GM19035 (cell line): ENCODE results near the gene LHCGR.
"Not testable (repeated sequence)": the region's sequence is repeated elsewhere in the genome, so short reads cannot be mapped to it uniquely, and the experiment has no call there.

ENCODE experiments used
- ATAC-seq: cut with Tn5 transposase; IDR thresholded peaks from one replicate; pipeline ENCODE4 v1.9.1; 2021; ENCODE audit not compliant: unreplicated experiment

LHCGR gene

DNA sequence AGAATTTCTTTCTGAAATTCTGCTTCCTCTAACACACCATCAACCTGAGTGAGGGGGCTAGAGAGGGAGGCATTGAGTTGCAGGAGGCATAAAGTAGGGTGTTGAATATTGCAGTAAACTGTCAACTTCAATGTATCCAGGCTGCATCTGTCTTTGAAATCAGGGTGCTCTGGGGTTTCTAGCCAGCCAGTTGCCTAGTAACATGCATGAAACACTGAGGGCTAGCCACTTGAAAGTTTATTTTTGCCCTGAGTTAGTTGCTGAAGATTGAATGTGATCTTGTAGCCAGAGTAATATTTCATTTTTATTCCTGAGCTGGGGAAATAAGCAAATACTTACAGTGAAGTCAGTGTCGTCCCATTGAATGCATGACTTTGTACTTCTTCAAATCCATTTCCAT lies 41.9 kb downstream of the LHCGR start:
- no peak for ATAC-seq

- no peak for ATAC-seq
These were observed 43.4 kb downstream of the LHCGR start for GRCh38 chr2:48712151-48712550.

- no peak for ATAC-seq
These were observed 44.2 kb downstream of the LHCGR start for GRCh38 chr2:48711343-48711742.

GRCh38 chr2:48709096-48710034 lies 46.2 kb downstream of the LHCGR start:
- no peak for ATAC-seq

DNA sequence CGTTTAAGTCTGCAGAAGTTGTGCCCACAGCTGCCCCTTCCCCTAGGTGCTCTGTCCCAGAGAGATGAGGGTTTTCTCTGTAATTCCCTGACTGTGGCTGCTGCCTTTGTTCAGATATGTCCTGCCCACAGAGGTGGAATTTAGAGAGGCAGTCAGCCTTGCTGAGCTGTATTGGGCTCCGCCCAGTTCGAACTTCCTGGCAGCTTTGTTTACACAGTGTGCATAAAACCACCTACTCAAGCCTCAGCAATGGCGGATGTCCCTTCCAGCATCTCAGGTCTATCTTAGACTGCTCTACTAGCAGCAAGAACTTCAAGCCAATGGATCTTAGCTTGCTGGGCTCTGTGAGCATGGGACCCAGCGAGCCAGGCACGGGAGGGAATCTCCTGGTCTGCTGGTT lies 48.1 kb downstream of the LHCGR start:
- ATAC-seq: no peak

GRCh38 chr2:48703621-48704020 lies 51.9 kb downstream of the LHCGR start:
- not testable (repeated sequence) for ATAC-seq

DNA sequence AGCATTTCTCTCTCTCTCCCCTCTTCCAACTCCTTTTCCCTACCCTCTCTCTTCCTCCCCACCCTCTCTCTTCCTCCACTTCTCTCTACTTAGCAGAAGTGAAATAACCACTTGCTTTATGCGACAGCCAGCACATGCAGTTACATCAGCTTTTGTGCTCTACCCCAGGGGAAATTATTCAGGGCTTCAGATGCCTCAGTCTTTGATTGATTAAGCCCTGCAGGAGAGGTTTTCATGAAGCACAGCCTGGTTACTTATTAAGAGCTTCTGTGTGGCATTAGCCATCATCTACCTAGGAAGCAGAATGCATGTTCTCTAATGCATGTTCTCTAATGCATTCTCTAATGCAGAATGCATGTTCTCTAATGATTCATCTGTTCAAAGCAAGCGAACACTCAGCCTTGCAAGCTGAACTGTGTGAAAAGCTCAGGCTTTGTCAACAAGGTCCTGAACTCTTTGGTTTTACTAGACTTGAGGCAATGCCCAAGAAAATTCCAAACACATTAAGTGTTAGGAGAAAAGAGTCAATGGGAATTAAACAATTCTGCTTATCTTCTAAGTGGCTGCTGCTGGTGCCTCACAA lies 56.1 kb downstream of the LHCGR start:
- ATAC-seq: no peak

- no peak for ATAC-seq
These were observed 58.6 kb downstream of the LHCGR start for GRCh38 chr2:48696881-48697280.

DNA sequence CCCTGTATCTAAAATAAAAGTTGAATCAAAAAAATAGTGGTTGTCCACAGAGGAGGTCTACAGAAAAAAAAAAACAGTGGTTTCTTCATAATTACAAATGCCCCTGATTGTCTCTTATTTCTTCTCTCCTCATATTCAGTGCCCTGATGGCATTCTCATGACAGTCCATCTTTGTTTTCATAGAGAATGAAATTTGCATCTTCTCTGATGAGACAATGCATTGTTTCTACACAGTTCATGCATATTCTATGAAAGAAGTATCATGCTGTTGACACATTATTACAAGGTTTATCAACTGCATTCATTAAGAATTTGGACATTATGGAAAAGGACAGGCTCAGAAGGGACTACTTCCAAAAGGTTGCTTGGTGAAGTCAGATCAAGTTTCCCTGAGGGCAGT lies 59.5 kb downstream of the LHCGR start:
- ATAC-seq: no peak

- no peak for ATAC-seq
These were observed 61.4 kb downstream of the LHCGR start for GRCh38 chr2:48694149-48694548.

- no peak for ATAC-seq
These were observed 61.9 kb downstream of the LHCGR start for GRCh38 chr2:48693645-48694044.

GRCh38 chr2:48693066-48693465 lies 62.5 kb downstream of the LHCGR start:
- ATAC-seq: no peak

GRCh38 chr2:48691935-48692691 lies 63.4 kb downstream of the LHCGR start:
- ATAC-seq: no peak

DNA sequence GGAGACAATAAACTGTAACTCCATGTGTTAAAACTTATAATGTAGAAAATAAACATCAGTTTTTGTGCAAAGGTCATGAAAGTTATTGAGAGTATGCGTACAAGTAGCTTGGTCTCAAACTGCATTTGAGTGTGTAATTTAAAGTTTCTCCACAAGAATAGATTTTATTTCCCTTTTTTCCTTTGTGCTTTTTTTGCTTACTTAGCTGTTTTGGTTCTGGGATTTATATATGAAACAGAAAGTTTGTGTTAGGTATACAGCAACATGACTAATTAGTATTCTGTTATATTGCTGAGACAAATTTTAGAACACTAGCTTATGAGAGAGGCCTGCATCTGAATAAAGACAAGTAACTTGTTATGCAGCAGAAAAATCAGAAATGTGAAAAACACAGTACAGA lies 70.4 kb downstream of the LHCGR start:
- ATAC-seq: no peak

GRCh38 chr2:48677450-48677849 lies 78.1 kb downstream of the LHCGR start:
- ATAC-seq: no peak

DNA sequence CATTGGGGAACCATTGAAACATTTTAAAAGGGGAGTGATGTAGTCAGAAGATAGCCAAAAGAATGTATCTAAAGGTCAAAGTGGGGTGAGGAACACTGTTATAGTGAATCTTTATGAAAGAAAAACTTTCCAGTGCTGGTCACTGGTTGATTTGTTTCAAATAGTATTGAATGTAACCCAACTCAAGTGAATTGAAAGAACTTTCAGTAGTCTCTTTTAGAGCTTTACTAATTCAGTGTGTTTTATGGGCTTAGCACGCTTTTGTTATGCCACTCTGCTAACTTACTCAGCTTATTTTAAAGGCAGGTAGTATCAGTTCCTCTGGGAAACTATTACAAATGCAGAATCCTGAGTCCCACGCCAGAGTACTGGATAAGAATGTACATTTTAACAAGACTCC lies 80.6 kb downstream of the LHCGR start:
- no peak for ATAC-seq

- no peak for ATAC-seq
These were observed 81.9 kb downstream of the LHCGR start for GRCh38 chr2:48673581-48673980.

DNA sequence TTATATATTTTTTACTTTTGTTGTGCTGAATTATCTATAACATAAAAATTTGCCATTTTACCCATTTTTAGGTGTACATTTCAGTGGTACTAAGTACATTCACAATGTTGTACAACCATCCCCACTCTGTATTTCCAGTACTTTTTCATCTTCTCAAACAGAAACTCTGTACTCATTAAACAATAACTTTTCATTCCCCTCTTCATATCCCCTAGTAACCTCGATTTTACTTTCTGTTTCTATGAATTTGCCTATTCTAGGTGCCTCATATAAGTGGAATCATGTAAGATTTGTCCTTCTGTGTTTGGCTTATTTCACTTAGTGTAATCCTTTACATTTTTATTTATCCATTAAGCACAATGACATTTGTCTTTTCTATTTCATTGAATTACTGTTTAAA lies 86.5 kb downstream of the LHCGR start:
- no peak for ATAC-seq

DNA sequence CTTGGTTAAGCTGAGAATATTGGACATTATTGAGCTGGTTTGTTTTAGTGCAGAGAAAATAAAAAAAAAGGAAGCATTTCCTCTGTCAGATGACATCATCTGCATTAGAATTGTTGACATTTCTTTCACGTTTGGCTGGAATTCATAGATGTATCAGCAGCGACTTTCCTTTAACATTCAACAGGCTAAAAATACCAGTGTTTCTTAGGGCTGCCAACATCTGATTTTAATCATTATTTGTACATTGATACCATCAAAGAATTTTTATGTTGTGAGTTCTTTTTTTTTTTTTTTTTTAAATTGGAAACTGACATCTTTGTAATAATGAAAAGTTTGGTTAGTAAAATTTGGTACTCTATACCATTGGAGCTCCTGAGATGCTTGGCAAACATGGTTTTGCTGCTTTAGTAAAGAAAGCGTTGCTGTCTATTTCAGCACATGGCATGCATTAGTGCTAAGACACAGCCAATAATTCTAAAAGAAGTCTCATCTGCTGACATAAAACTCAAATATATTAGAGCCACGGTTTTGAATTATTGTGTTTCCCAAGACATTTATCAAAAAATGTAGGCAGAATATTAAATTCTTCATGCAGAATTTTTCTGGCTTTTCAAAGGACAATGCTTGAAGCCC lies 104.2 kb downstream of the LHCGR start:
- ATAC-seq: no peak

DNA sequence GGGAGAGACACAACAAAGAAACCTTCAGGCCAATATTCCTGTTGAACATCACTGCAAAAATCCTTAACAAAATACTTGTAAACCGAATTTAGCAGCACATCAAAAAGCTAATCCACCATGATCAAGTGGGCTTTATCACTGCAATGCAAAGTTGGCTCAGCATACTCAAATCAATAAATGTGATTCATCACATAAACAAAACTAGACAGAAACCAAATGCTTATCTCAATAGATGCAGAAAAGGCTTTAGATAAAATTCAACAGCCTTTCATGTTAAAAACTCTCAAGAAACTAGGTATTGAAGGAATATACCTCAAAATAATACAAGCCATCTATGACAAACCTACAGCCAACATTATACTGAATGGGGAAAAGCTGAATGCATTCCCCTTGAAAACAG lies 117.3 kb downstream of the LHCGR start:
- no peak for ATAC-seq
